Fibroblast of mammary gland (primary cell): Measurements from ENCODE around the gene SLC35F6.

ENCODE experiments used
- DNase-seq: peaks from one replicate; pipeline ENCODE4 v3.0.0-alpha.2; 2010; ENCODE audit warnings: low read depth
- H3K4me3 ChIP-seq: 2 replicates; pipeline ENCODE4 v1.5.1; 2011; ENCODE audit warnings: low read depth, mild to moderate bottlenecking, low read length, moderate library complexity; ENCODE audit not compliant: control insufficient read depth
- TF ChIP-seq, protein P1 (sequence below): conservative IDR thresholded peaks from 2 replicates; pipeline ENCODE4 v1.5.1; 2011; ENCODE audit warnings: low read depth, low read length, inconsistent platforms; ENCODE audit not compliant: control insufficient read depth, insufficient read depth

Gene SLC35F6

DNA sequence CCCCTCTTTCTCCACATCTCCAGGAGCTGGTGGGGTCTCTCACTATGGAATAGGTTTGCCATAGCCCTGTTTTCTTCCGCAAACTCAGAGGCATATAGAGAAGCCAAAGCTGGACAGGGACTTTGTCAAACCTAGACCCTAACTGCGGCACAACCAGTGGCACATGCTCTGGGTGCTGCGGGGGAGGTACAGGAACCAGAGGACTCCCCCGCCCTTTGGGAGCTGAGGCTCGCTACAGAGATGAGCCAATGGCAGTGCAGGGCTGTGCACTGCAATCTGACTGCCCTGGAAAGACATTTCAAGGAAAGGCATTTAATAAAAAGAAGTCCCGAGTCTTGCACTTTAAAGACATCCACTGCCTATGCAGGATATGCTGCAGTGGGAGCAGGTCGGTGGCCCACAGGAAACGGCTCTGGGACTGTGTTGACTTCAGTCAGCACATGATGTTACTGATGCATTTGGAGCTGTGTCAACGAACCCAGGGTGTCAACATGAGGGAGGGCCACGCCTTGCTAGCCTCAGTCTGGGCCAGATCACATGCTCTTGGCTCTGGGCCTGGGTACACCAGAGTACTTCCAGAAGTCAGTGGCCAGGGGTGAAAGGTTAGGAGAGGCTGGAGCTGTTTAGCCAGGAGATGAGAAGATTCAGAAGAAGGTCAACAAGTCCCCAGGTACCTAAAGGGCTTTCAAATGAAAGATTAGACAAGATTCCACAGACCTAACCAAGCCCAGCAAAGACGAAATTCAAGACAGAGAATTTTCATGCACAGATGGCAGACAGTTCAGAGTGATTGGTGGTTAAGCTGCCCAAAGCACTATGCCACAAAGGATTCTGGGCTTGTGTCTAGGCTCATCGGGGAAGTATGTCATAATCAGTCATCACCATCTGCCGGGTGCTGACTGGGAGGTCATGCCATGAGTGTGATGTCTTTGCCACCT, 8.2 kb downstream of the SLC35F6 start:
- DNase-seq, result peak; percentile 98
- TF ChIP-seq, protein P1, sequence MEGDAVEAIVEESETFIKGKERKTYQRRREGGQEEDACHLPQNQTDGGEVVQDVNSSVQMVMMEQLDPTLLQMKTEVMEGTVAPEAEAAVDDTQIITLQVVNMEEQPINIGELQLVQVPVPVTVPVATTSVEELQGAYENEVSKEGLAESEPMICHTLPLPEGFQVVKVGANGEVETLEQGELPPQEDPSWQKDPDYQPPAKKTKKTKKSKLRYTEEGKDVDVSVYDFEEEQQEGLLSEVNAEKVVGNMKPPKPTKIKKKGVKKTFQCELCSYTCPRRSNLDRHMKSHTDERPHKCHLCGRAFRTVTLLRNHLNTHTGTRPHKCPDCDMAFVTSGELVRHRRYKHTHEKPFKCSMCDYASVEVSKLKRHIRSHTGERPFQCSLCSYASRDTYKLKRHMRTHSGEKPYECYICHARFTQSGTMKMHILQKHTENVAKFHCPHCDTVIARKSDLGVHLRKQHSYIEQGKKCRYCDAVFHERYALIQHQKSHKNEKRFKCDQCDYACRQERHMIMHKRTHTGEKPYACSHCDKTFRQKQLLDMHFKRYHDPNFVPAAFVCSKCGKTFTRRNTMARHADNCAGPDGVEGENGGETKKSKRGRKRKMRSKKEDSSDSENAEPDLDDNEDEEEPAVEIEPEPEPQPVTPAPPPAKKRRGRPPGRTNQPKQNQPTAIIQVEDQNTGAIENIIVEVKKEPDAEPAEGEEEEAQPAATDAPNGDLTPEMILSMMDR, result no peak
- no peak overlapping the region for H3K4me3 ChIP-seq

DNA sequence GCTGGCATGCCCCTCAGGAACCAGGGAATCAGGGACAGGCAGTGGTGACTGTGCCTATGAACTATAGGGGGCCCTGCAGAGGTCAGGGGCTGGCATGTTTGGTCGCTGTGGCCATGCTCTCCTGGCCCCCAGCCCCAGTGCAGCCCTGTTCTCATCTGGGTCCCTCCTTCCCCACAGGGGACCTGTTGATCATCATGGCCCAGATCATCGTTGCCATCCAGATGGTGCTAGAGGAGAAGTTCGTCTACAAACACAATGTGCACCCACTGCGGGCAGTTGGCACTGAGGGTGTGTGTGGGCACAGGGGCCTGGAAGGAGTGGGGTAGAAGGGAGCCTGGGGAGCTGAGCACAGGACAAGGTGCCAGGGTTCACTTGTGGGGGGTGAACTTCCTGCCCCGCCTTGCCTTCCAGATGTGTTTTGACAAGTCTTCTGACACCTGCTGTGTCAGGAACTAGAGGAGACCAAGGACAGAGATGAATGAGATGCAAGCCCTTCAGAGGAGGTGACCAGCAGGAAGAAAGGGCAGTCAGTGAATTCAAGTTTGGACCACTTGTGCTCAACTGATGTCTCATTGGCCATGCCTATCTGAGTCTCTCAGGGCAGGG, 12.2 kb downstream of the SLC35F6 start:
- TF ChIP-seq, protein P1, result no peak
- DNase-seq, result no peak
- H3K4me3 ChIP-seq, result no peak overlapping the region

DNA sequence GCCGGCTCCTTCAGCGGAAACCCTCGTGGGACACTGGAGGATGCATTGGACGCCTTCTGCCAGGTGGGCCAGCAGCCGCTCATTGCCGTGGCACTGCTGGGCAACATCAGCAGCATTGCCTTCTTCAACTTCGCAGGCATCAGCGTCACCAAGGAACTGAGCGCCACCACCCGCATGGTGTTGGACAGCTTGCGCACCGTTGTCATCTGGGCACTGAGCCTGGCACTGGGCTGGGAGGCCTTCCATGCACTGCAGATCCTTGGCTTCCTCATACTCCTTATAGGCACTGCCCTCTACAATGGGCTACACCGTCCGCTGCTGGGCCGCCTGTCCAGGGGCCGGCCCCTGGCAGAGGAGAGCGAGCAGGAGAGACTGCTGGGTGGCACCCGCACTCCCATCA, 14.0 kb downstream of the SLC35F6 start:
- TF ChIP-seq, protein P1, result no peak
- H3K4me3 ChIP-seq, result no peak overlapping the region
- no peak for DNase-seq

DNA sequence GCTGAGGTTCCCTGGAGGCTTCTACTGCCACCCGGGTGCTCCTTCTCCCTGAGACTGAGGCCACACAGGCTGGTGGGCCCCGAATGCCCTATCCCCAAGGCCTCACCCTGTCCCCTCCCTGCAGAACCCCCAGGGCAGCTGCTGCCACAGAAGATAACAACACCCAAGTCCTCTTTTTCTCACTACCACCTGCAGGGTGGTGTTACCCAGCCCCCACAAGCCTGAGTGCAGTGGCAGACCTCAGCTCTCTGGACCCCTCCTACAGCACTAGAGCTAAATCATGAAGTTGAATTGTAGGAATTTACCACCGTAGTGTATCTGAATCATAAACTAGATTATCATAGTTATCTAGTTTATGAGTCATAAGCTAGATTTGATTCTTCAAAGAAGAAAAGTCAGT, 14.4 kb downstream of the SLC35F6 start:
- TF ChIP-seq, protein P1, result no peak
- no peak overlapping the region for H3K4me3 ChIP-seq
- DNase-seq, result no peak

DNA sequence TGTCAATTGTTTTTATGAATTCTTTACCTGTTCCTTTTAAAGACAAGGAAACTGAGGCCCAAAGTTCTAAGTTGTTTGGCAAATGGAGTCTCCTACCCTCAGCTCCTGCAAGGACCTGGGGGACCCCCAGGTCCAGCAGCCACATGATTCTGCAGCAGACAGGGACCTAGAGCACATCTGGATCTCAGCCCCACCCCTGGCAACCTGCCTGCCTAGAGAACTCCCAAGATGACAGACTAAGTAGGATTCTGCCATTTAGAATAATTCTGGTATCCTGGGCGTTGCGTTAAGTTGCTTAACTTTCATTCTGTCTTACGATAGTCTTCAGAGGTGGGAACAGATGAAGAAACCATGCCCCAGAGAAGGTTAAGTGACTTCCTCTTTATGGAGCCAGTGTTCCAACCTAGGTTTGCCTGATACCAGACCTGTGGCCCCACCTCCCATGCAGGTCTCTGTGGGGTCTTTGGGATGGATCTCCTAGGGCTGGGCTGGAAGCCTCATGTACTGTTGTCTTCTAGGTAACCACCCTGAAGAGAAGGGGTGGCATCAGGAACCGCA, 16.2 kb downstream of the SLC35F6 start:
- TF ChIP-seq, protein P1, result no peak
- no peak for DNase-seq

DNA sequence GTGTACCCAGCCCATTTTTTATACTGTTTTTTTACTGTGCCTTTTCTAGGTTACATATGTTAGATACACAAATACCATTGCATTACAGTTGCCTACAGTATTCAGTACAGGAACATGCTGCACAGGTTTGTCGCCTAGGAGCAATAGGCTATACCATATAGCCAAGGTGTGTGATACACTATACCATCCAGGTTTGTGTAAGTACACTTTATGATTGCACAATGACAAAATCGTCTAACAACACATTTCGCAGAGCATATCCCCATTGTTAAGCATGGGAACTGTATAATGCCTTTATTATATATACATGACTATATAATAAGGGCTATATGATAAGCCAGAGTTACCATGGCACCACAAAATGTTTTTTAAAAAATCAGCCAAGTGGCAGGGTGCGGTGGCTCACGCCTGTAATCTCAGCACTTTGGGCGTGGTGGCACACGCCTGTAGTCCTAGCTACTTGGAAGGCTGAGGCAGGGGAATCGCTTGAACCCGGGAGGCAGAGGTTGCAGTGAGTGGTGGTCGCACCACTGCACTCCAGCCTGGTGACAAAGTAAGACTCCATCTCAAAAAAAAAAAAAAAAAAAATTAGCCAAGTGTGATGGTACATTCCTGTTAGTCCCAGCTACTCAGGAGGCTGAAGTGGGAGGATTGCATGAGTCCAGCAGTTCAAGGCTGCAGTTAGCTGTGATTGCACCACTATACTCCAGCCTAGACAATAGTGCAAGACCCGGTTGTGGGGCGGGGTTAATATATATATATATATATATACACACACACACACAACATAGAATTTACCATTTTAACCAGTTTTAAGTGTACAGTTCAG, 19.0 kb downstream of the SLC35F6 start:
- no peak overlapping the region for H3K4me3 ChIP-seq
- DNase-seq, result no peak
- TF ChIP-seq, protein P1, result no peak

More for the DNA sequence above, 16.2 kb downstream of the SLC35F6 start:
- no peak overlapping the region for H3K4me3 ChIP-seq
